ENCODE results near the gene ITGAL.

DNA sequence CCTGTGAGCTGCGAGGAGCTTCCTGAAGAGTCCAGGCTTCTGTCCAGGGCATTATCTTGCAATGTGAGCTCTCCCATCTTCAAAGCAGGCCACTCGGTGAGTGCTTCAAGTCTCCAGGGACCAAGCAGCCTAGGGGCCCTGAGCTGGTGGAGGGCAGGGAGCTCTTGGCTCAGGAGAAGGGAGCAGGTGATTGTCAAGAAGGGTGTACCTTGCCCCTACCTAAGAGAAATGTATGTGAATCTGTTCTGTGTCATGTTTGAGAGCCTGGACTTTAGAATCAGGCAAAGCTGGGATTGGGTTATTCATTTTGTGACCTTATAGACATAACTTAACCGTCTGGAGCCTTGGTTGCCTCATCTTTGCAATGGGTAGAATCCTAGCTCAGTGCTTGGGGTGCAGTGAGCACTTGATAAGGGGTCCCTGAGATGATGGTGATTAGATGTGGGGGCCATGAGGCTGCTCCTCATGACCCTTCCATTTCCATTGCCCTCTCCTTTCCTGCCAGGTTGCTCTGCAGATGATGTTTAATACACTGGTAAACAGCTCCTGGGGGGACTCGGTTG is 37.9 kb downstream of the ITGAL start:
- no peak for TF ChIP-seq CTCF (IDR thresholded peaks at IDR 0.05)
- TF ChIP-seq POLR2A (IDR thresholded peaks at IDR 0.05), result no peak
